ENCODE results near the gene ATP6V1G1. TPM values are rescaled to one million over a fixed set of nuclear protein-coding genes. Genes with fewer than 3 reads are reported as not detected.

The ATP6V1G1 gene
- total RNA-seq, 1 experiment from 2014 or later = 90.6 TPM

DNA sequence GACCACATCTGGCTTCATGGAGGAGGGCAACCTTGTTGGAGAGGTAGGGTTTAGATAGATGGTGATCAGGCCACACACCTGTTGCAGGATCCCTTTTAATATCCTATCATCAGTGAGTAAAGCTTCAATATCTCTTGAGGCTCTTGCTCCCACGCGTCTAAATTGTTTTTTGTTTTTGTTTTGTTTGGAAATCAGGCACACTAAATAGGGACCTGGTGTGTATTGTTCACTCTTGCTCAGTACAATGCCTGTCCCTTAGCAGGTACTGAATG, 20.9 kb downstream of the ATP6V1G1 start:
- H3K9me3 ChIP-seq (ENCODE audit: insufficient read depth, low read depth) = no peaks in the 10 kb centered on the region
- H2AFZ ChIP-seq = no peak overlapping the region
- no peaks in the 10 kb centered on the region for H3K9me2 ChIP-seq (ENCODE audit: insufficient read depth)
- H3K27ac ChIP-seq = no peak overlapping the region
- H3K79me2 ChIP-seq (ENCODE audit: low read depth) = peaks cover 14% of the 10 kb centered on the region
- H3K36me3 ChIP-seq (ENCODE audit: low read depth) = no peaks in the 10 kb centered on the region
- peaks cover 25% of the 10 kb centered on the region for H3K4me1 ChIP-seq (replicated peaks; ENCODE audit: insufficient read depth)
- no peak overlapping the region for H3K4me3 ChIP-seq
- ChIA-PET CTCF (no interaction called here), POLR2A (ENCODE audit: unreplicated experiment) (no interaction called here)
- DNase-seq = no peak
- intact Hi-C loops (cut with micrococcal nuclease; ENCODE audit: unreplicated experiment) = no loop called here
- H3K27me3 ChIP-seq (ENCODE audit: insufficient read depth, low read depth) = no peaks in the 10 kb centered on the region
- TF ChIP-seq, protein P1, sequence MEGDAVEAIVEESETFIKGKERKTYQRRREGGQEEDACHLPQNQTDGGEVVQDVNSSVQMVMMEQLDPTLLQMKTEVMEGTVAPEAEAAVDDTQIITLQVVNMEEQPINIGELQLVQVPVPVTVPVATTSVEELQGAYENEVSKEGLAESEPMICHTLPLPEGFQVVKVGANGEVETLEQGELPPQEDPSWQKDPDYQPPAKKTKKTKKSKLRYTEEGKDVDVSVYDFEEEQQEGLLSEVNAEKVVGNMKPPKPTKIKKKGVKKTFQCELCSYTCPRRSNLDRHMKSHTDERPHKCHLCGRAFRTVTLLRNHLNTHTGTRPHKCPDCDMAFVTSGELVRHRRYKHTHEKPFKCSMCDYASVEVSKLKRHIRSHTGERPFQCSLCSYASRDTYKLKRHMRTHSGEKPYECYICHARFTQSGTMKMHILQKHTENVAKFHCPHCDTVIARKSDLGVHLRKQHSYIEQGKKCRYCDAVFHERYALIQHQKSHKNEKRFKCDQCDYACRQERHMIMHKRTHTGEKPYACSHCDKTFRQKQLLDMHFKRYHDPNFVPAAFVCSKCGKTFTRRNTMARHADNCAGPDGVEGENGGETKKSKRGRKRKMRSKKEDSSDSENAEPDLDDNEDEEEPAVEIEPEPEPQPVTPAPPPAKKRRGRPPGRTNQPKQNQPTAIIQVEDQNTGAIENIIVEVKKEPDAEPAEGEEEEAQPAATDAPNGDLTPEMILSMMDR (conservative IDR thresholded peaks at IDR 0.05) = no peak
- no peak for TF ChIP-seq EZH2 (IDR thresholded peaks at IDR 0.05; ENCODE audit: low read depth)
- no peaks in the 10 kb centered on the region for H4K20me1 ChIP-seq (ENCODE audit: insufficient read depth)
- H3K4me2 ChIP-seq = no peak overlapping the region
- peaks cover 17% of the 10 kb centered on the region; the same call in 1 of the 2 replicates for H3F3A ChIP-seq (ENCODE audit: insufficient read depth, low read depth)
- BruUV-seq (replicated peaks) = no TSS peak

DNA sequence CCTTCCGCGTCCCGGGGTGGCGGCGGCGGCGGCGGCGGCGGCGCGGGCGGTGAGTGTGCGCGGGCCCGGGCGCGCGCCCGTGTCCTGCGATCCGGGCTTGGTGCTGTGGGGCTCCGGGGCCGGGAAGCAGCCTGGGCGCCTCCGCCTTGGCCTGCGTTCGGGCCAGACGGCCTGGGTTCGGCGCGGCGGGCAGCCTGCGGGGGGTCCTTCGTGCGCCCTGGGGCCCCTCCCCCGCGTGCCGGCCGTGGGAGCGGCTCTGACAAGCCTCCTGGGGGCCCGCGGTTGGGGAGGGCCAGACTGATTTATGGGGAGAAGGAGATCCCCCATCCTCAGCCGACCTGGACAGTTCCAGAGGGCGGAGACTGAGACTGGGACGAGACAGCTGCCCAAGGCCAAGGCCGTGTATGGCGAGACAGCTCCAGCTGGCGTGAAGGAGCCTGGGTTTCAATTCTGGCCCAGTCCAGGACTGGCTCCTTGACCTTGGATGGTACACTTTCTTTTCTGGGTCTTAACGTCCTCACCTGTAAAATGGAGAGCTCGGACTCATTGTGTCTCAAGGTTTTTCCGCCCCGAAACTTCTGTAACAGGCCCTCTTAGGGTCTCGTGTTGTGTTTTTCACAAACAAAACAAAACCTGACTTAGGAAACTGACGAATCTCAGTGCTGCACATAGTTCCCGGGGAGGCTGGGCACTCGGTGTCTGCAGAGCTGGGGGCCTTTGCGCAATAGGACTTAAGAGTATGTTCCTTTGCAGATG, 24.1 kb downstream of the ATP6V1G1 start:
- POLR2A ChIA-PET (ENCODE audit: unreplicated experiment) = interaction anchor here (0.6 to 1.0 kb wide), 2 partner anchors 24 to 107 kb away, joined by 3 to 4 read pairs; partner anchors contain the start of gene ATP6V1G1
- peak in 1 of 2 experiments; percentile 52 for DNase-seq
- Histone ChIP-seq H3F3A (ENCODE audit: insufficient read depth, low read depth) (peaks cover 23% of the 10 kb centered on the region; the same call in 1 of the 2 replicates), H2AFZ (peak overlapping the region; percentile 82), H3K27me3 (ENCODE audit: insufficient read depth, low read depth) (no peaks in the 10 kb centered on the region), H3K27ac (no peak overlapping the region), H4K20me1 (ENCODE audit: insufficient read depth) (no peaks in the 10 kb centered on the region), H3K4me1 (replicated peaks; ENCODE audit: insufficient read depth) (peaks cover 27% of the 10 kb centered on the region), H3K4me2 (peak overlapping the region; percentile 90), H3K9me2 (ENCODE audit: insufficient read depth) (no peaks in the 10 kb centered on the region), H3K9me3 (ENCODE audit: insufficient read depth, low read depth) (no peaks in the 10 kb centered on the region), H3K36me3 (ENCODE audit: low read depth) (no peaks in the 10 kb centered on the region), H3K4me3 (peak overlapping the region; percentile 82), H3K79me2 (ENCODE audit: low read depth) (peaks cover 21% of the 10 kb centered on the region)
- TF ChIP-seq, protein P1 (conservative IDR thresholded peaks at IDR 0.05) = no peak
- no peak for TF ChIP-seq EZH2 (IDR thresholded peaks at IDR 0.05; ENCODE audit: low read depth)
- intact Hi-C loops (cut with micrococcal nuclease; ENCODE audit: unreplicated experiment) = no loop called here
- CTCF ChIA-PET = interaction anchor here (1.1 kb wide), 1 partner anchor 42 kb away, joined by 3 read pairs; no protein-coding TSS in a partner anchor
- BruUV-seq (replicated peaks) = no TSS peak

- BruUV-seq (replicated peaks) = TSS peak; percentile 31
- H3K4me1 ChIP-seq (replicated peaks; ENCODE audit: insufficient read depth) = peaks cover 32% of the 10 kb centered on the region
- H3K9me2 ChIP-seq (ENCODE audit: insufficient read depth) = no peaks in the 10 kb centered on the region
- no peaks in the 10 kb centered on the region for H3K9me3 ChIP-seq (ENCODE audit: insufficient read depth, low read depth)
- peaks cover 21% of the 10 kb centered on the region for H3K79me2 ChIP-seq (ENCODE audit: low read depth)
- peak overlapping the region; percentile 82 for H3K4me3 ChIP-seq
- no peak overlapping the region for H3K27ac ChIP-seq
- intact Hi-C loops (cut with micrococcal nuclease; ENCODE audit: unreplicated experiment) = no loop called here
- TF ChIP-seq, protein P1 (conservative IDR thresholded peaks at IDR 0.05) = no peak
- no peak for TF ChIP-seq EZH2 (IDR thresholded peaks at IDR 0.05; ENCODE audit: low read depth)
- no peaks in the 10 kb centered on the region for H4K20me1 ChIP-seq (ENCODE audit: insufficient read depth)
- peak overlapping the region; percentile 90 for H3K4me2 ChIP-seq
- no peak for DNase-seq
- H2AFZ ChIP-seq = peak overlapping the region; percentile 82
- CTCF ChIA-PET = interaction anchor here (1.1 kb wide), 1 partner anchor 41 kb away, joined by 3 read pairs; no protein-coding TSS in a partner anchor
- no peaks in the 10 kb centered on the region for H3K36me3 ChIP-seq (ENCODE audit: low read depth)
- no peaks in the 10 kb centered on the region for H3K27me3 ChIP-seq (ENCODE audit: insufficient read depth, low read depth)
- POLR2A ChIA-PET (ENCODE audit: unreplicated experiment) = no interaction called here
- peaks cover 23% of the 10 kb centered on the region; the same call in 1 of the 2 replicates for H3F3A ChIP-seq (ENCODE audit: insufficient read depth, low read depth)
Observed at GRCh38 chr9:114612272-114612923, 24.8 kb downstream of the ATP6V1G1 start.

Data from PC-9 (cell line).